Thymus (tissue), 11 donors: Measurements from ENCODE around the gene FTO. TPM values are rescaled to one million over a fixed set of nuclear protein-coding genes. Genes with fewer than 3 reads are reported as not detected.
A peak's percentile ranks its signal among the peaks of the same experiment; 100 is the strongest.

ENCODE experiments used
- DNase-seq, 9 donors: peaks; one replicate each; pipeline ENCODE4 v3.0.0-alpha.2; 2013; ENCODE audit warnings: low spot score in 9 of 9, low read depth in 6 of 9, missing footprints in 1 of 9
- H3K27ac ChIP-seq, 2 donors: one replicate each; pipeline ENCODE4 v1.5.1; 2013; ENCODE audit warnings: control low read depth in 1 of 2, low read depth in 1 of 2, low read length in 1 of 2, mild to moderate bottlenecking in 1 of 2, moderate library complexity in 1 of 2
- H3K27me3 ChIP-seq, 2 donors: one replicate each; pipeline ENCODE4 v1.5.1; 2013; ENCODE audit warnings: low read length in 1 of 2; ENCODE audit not compliant: control insufficient read depth in 2 of 2, insufficient read depth in 1 of 2
- H3K36me3 ChIP-seq, 2 donors: one replicate each; pipeline ENCODE4 v1.5.1; 2013; ENCODE audit warnings: low read length in 1 of 2, mild to moderate bottlenecking in 1 of 2, moderate library complexity in 1 of 2; ENCODE audit not compliant: control insufficient read depth in 2 of 2, insufficient read depth in 2 of 2
- H3K4me1 ChIP-seq, 2 donors: one replicate each; pipeline ENCODE4 v1.5.1; 2013; ENCODE audit warnings: low read length in 2 of 2; ENCODE audit not compliant: control insufficient read depth in 2 of 2, insufficient read depth in 2 of 2
- H3K4me3 ChIP-seq, 2 donors: one replicate each; pipeline ENCODE4 v1.5.1; 2013; ENCODE audit warnings: low read length in 2 of 2, control low read depth in 1 of 2, mild to moderate bottlenecking in 1 of 2
- H3K9me3 ChIP-seq, 2 donors: one replicate each; pipeline ENCODE4 v1.5.1; 2013; ENCODE audit warnings: low read length in 1 of 2, mild to moderate bottlenecking in 1 of 2; ENCODE audit not compliant: control insufficient read depth in 2 of 2, insufficient read depth in 1 of 2
- WGBS: extraction: QIAGEN DNeasy Blood & Tissue Kit; methylation state at CpG from one replicate; pipeline ENCODE4 v1.1.7; 2013; 5-methylcytosine and 5-hydroxymethylcytosine counted together
- polyA plus RNA-seq: library from polyadenylated mRNA; stranded (reverse); fragments of 200-250 nt; gene quantifications from one replicate; pipeline ENCODE4 v1.2.3, GENCODE V29; 2013
- total RNA-seq: library from RNA; stranded (reverse); fragments of 120-200 nt; gene quantifications from one replicate; pipeline ENCODE4 v1.2.4, GENCODE V29; 2013
- donor health status: healthy.

Gene FTO
- total and polyA plus RNA-seq, 2 donors, result 13.7 to 34.5 TPM

GRCh38 chr16:53740933-53741531 lies 37.1 kb downstream of the FTO start:
- Histone ChIP-seq H3K4me3 (no peak overlapping the region), H3K36me3 (no peaks in the 10 kb centered on the region)
- 83% methylated on average over 3 of the region's 3 CpGs for WGBS

GRCh38 chr16:53741546-53741945 lies 37.6 kb downstream of the FTO start:
- WGBS, result 91% methylated on average over 2 of the region's 2 CpGs
- no peak for DNase-seq
- peaks cover 2 to 3% of the 10 kb centered on the region in 2 donors for H3K4me1 ChIP-seq

More at GRCh38 chr16:53740933-53741531, 37.1 kb downstream of the FTO start:
- no peaks in the 10 kb centered on the region for H3K27me3 ChIP-seq
- H3K9me3 ChIP-seq, result no peaks in the 10 kb centered on the region
- H3K4me1 ChIP-seq, result peaks cover 2 to 3% of the 10 kb centered on the region in 2 donors
- H3K27ac ChIP-seq, result no peak overlapping the region
- no peak for DNase-seq

GRCh38 chr16:53743149-53743566 lies 39.2 kb downstream of the FTO start:
- no peaks in the 10 kb centered on the region for H3K9me3 ChIP-seq
- peak in 6 of 9 donors; percentile 4 to 43 (median 15) for DNase-seq

More at GRCh38 chr16:53741546-53741945, 37.6 kb downstream of the FTO start:
- Histone ChIP-seq H3K27ac (no peak overlapping the region), H3K9me3 (no peaks in the 10 kb centered on the region), H3K36me3 (no peaks in the 10 kb centered on the region), H3K27me3 (no peaks in the 10 kb centered on the region), H3K4me3 (no peak overlapping the region)

GRCh38 chr16:53744449-53744848 lies 40.5 kb downstream of the FTO start:
- no peak overlapping the region for H3K4me3 ChIP-seq
- DNase-seq, result peak in 8 of 9 donors; percentile 9 to 66 (median 30)
- peaks cover 2 to 3% of the 10 kb centered on the region in 2 donors for H3K4me1 ChIP-seq
- no peak overlapping the region for H3K27ac ChIP-seq
- H3K27me3 ChIP-seq, result no peaks in the 10 kb centered on the region
- WGBS, result 30% methylated on average over 3 of the region's 3 CpGs
- no peaks in the 10 kb centered on the region for H3K36me3 ChIP-seq
- H3K9me3 ChIP-seq, result no peaks in the 10 kb centered on the region

More at GRCh38 chr16:53743149-53743566, 39.2 kb downstream of the FTO start:
- Histone ChIP-seq H3K4me1 (peaks cover 2 to 3% of the 10 kb centered on the region in 2 donors), H3K27ac (no peak overlapping the region), H3K27me3 (no peaks in the 10 kb centered on the region), H3K36me3 (no peaks in the 10 kb centered on the region), H3K4me3 (no peak overlapping the region)
- 73% methylated on average over 3 of the region's 3 CpGs for WGBS

DNA sequence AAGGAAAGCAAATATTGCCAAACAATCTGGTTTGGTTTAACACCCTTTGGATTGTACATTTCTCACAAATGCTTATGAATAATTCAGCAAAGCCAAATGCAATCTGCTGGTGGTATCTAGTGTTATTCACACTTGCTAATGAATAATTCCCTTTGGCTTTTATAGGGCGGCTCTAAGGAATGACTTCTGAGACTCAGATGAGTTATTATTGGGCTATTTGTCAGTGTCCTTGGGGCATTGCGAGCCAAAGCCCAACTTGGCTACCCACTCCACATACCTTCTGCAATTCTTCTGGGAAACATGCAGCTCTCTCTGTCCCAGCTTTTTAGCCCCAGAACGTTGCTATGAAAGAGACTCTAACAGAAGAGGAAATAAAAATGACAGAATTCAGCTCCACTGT lies 41.1 kb downstream of the FTO start:
- WGBS, result 86% methylated on average over 3 of the region's 3 CpGs
- no peaks in the 10 kb centered on the region for H3K27me3 ChIP-seq
- H3K36me3 ChIP-seq, result no peaks in the 10 kb centered on the region
- peaks cover 2 to 3% of the 10 kb centered on the region in 2 donors for H3K4me1 ChIP-seq
- H3K27ac ChIP-seq, result no peak overlapping the region
- no peak overlapping the region for H3K4me3 ChIP-seq
- DNase-seq, result no peak
- no peaks in the 10 kb centered on the region for H3K9me3 ChIP-seq

DNA sequence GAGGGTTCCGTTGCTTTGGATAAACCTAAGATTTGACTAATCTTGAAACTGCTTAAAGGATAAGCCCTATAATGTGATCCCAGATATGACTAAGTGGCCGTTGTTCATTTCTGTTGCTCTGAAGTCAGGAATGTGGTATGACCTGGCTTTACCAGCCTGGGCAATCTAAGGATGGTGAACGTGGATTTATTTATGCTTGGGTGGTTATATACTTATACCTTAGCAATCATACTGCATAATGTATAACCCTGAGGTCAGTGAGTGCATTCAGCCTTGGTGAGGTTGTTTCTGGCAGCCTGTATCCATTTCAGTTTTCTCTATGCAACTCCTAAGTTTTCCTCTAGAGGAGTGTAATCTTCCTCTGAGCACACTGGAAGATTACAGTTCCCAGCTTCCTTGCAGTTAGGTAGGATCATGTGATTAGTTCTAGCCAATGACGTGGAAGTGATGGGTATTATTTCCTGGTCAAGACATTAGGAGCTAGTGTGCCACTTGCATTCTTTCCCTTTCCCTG lies 41.9 kb downstream of the FTO start:
- 95% methylated on average over 4 of the region's 4 CpGs for WGBS
- Histone ChIP-seq H3K27me3 (no peaks in the 10 kb centered on the region), H3K36me3 (no peaks in the 10 kb centered on the region), H3K27ac (no peak overlapping the region), H3K4me1 (peaks cover 2 to 3% of the 10 kb centered on the region in 2 donors), H3K9me3 (no peaks in the 10 kb centered on the region), H3K4me3 (no peak overlapping the region)
- no peak for DNase-seq

DNA sequence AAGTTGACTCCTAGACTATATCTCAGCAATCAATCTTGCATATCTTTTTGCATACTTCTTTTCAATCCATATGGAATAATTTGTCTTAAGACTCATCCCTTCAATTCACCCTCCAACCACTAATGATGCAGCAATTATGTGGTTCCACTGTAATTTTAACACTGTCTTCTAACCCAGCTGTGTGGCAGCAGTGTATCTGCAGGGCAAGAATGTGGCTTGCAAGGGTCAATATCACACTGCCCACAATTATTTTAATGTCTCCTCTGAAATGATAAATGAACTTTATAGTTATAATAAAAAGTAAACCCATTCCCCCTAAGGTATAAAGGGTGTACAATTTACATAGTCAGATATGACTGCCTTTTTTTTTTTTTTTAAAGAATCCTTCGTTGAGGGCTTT lies 48.6 kb downstream of the FTO start:
- Histone ChIP-seq H3K4me1 (no peaks in the 10 kb centered on the region), H3K27ac (no peak overlapping the region), H3K4me3 (no peak overlapping the region), H3K27me3 (no peaks in the 10 kb centered on the region), H3K9me3 (no peaks in the 10 kb centered on the region), H3K36me3 (no peaks in the 10 kb centered on the region)
- WGBS, result 93% methylated on average over 1 of the region's 1 CpG
- DNase-seq, result no peak

GRCh38 chr16:53753431-53753830 lies 49.5 kb downstream of the FTO start:
- DNase-seq, result no peak
- Histone ChIP-seq H3K36me3 (no peaks in the 10 kb centered on the region), H3K27me3 (no peaks in the 10 kb centered on the region), H3K4me3 (no peak overlapping the region), H3K4me1 (no peaks in the 10 kb centered on the region), H3K9me3 (no peaks in the 10 kb centered on the region), H3K27ac (no peak overlapping the region)
- WGBS, result 93% methylated on average over 1 of the region's 1 CpG

GRCh38 chr16:53755026-53755910 lies 51.3 kb downstream of the FTO start:
- Histone ChIP-seq H3K4me1 (no peaks in the 10 kb centered on the region), H3K9me3 (no peaks in the 10 kb centered on the region), H3K36me3 (no peaks in the 10 kb centered on the region), H3K4me3 (no peak overlapping the region), H3K27ac (no peak overlapping the region), H3K27me3 (no peaks in the 10 kb centered on the region)
- DNase-seq, result no peak
- WGBS, result 96% methylated on average over 9 of the region's 9 CpGs
